GM19035 (cell line): Measurements from ENCODE around the gene UFD1.

Experiments used
- ATAC-seq: cut with Tn5 transposase; IDR thresholded peaks from one replicate; pipeline ENCODE4 v1.9.1; 2021; ENCODE audit not compliant: unreplicated experiment

UFD1 gene

GRCh38 chr22:19473578-19473977 lies 5.4 kb downstream of the UFD1 start:
- no peak for ATAC-seq

GRCh38 chr22:19472233-19472632 lies 6.8 kb downstream of the UFD1 start:
- no peak for ATAC-seq

GRCh38 chr22:19471572-19471971 lies 7.4 kb downstream of the UFD1 start:
- ATAC-seq: no peak

GRCh38 chr22:19470010-19470409 lies 9.0 kb downstream of the UFD1 start:
- no peak for ATAC-seq

- ATAC-seq: no peak
Observed at GRCh38 chr22:19469421-19469820, 9.6 kb downstream of the UFD1 start.

- no peak for ATAC-seq
Observed at GRCh38 chr22:19467912-19468311, 11.1 kb downstream of the UFD1 start.

GRCh38 chr22:19466848-19467752 lies 11.9 kb downstream of the UFD1 start:
- ATAC-seq: no peak

- no peak for ATAC-seq
Observed at GRCh38 chr22:19466126-19466716, 12.8 kb downstream of the UFD1 start.

GRCh38 chr22:19464975-19465374 lies 14.0 kb downstream of the UFD1 start:
- no peak for ATAC-seq

GRCh38 chr22:19464546-19464945 lies 14.4 kb downstream of the UFD1 start:
- no peak for ATAC-seq

- ATAC-seq: no peak
Observed at GRCh38 chr22:19463491-19464469, 15.2 kb downstream of the UFD1 start.

- ATAC-seq: no peak
Observed at GRCh38 chr22:19463008-19463407, 16.0 kb downstream of the UFD1 start.

- ATAC-seq: no peak
Observed at GRCh38 chr22:19461506-19461905, 17.5 kb downstream of the UFD1 start.

- no peak for ATAC-seq
Observed at GRCh38 chr22:19460036-19460435, 19.0 kb downstream of the UFD1 start.

GRCh38 chr22:19457828-19458428 lies 21.1 kb downstream of the UFD1 start:
- ATAC-seq: no peak

- ATAC-seq: no peak
Observed at GRCh38 chr22:19456541-19456940, 22.5 kb downstream of the UFD1 start.

- no peak for ATAC-seq
Observed at GRCh38 chr22:19455585-19456370, 23.2 kb downstream of the UFD1 start.

- ATAC-seq: no peak
Observed at GRCh38 chr22:19455033-19455432, 24.0 kb downstream of the UFD1 start.

- ATAC-seq: no peak
Observed at GRCh38 chr22:19454156-19454555, 24.8 kb downstream of the UFD1 start.

- ATAC-seq: no peak
Observed at GRCh38 chr22:19453718-19454117, 25.3 kb downstream of the UFD1 start.
